HG03039 (cell line): Measurements from ENCODE around the gene GAPVD1.
"Not testable (repeated sequence)": the region's sequence is repeated elsewhere in the genome, so short reads cannot be mapped to it uniquely, and the experiment has no call there.

Source experiments
- ATAC-seq: cut with Tn5 transposase; IDR thresholded peaks from one replicate; pipeline ENCODE4 v1.9.1; 2021; ENCODE audit warnings: mild to moderate bottlenecking, moderate library complexity; ENCODE audit not compliant: unreplicated experiment

GAPVD1 gene, protein sequence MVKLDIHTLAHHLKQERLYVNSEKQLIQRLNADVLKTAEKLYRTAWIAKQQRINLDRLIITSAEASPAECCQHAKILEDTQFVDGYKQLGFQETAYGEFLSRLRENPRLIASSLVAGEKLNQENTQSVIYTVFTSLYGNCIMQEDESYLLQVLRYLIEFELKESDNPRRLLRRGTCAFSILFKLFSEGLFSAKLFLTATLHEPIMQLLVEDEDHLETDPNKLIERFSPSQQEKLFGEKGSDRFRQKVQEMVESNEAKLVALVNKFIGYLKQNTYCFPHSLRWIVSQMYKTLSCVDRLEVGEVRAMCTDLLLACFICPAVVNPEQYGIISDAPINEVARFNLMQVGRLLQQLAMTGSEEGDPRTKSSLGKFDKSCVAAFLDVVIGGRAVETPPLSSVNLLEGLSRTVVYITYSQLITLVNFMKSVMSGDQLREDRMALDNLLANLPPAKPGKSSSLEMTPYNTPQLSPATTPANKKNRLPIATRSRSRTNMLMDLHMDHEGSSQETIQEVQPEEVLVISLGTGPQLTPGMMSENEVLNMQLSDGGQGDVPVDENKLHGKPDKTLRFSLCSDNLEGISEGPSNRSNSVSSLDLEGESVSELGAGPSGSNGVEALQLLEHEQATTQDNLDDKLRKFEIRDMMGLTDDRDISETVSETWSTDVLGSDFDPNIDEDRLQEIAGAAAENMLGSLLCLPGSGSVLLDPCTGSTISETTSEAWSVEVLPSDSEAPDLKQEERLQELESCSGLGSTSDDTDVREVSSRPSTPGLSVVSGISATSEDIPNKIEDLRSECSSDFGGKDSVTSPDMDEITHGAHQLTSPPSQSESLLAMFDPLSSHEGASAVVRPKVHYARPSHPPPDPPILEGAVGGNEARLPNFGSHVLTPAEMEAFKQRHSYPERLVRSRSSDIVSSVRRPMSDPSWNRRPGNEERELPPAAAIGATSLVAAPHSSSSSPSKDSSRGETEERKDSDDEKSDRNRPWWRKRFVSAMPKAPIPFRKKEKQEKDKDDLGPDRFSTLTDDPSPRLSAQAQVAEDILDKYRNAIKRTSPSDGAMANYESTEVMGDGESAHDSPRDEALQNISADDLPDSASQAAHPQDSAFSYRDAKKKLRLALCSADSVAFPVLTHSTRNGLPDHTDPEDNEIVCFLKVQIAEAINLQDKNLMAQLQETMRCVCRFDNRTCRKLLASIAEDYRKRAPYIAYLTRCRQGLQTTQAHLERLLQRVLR (N-terminal part only)

DNA sequence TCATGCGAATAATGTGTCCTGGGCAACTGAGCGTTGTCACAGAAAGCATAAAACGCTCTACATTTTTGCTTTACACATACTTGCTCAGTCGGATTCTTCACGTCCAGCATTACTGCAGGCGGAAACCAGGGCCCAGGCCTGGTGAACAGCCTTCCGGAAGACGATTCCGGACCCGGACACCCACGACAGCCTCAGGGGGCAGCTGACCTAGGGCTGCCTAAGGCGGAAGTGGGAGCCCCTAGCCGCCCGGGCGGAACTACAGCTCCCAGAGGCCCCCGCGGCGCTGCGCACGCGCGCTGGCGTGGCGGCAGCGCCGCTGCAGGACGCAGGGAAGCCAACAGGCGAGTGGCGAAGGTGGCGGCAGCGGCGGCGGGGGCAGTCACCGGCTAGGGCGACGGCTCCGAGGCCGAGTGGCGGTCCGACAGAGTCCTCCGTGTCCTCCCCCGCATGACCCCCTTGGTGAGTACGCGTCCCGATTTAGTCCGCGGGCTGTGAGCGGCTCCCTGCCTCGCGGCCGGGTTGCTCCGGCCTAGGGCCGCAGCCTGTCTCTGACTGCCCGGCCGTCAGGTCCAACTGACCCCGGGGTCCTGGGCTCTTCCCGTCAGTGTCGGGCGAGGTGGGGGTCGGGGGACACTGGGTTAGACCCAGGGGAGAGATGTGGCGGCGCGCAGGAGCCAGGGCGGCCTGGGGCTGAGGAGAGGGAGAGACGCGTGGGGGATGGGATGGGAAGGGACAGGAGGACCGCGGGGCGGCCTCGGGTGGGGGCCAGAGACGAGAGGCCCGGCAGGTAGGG is at the start of gene GAPVD1:
Gene GAPVD1 (plus strand): TSS at position 326 of the 793 bp plus-strand sequence. CDS start 37,096 bp downstream, outside the sequence.
- peak; percentile 93 for ATAC-seq

DNA sequence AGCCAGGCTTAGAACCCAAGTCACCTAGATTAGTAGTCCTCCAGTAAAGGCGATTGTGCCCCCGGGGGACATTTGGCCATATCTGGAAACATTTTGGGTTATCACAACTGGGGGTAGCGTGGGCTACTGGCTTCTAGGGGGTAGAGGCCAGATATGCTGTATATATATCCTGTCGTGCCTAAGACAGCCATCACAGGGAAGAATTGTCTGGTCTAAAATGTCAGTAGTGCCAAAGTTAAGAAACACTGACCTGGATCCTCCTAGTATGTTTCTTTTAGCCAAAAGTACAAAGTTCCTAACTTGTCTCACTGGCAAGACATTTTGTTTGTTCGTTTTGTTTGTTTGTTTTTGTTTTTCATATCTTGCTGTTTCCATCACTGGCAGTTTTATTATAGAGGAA is 47.4 kb upstream of the GAPVD1 start:
- no peak for ATAC-seq

DNA sequence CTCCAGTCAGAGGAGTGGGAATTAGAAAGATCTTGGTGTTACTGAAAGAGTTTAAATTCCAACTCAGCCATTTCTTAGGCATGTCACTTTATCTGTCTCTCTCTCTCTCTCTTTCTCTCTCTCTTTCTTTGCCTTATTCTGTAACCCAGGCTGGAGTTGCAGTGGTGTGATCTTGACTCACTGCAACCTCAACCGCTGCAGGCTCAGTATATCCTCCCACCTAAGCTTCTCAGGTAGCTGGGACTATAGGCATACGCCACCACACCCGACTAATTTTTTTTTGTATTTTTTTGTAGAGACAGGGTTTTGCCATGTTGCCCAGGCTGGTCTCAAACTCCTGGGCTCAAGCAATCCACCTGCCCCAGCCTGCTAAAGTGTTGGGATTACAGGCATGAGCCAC is 43.0 kb upstream of the GAPVD1 start:
- no peak for ATAC-seq

DNA sequence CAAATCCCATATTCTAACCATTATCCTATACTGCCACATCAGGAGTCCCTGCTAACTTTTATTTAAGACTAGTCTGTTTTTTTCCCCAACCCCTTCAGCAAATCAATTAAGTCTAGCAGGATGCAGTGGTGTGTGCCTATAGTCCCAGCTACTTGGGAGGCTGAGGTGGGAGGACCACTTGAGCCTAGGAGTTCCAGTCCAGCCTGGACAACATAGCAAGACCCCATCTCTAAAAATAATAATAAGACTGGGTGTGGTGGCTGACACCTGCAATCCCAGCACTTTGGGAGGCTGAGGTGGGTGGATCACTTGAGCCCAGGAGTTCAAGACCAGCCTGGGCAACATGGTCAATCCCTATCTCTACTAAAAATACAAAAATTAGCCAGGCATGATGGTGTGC is 36.8 kb upstream of the GAPVD1 start:
- ATAC-seq = not testable (repeated sequence)

DNA sequence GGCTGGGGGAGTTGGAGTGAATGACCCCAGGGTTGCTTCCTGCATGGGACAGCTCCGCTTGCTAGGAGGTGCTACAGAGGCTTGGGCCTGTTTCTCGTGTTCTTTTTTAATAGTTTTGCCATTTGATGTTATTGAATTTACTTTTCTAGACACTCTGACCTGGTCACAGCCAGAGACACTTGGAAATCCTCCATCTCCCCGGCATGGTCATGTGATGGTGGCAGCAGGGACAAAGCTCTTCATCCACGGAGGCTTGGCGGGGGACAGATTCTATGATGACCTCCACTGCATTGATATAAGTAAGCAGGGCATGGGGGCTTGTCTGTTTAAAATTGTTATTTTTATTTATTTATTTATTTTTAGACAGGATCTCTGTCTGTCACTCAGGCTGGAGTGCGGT is 33.9 kb upstream of the GAPVD1 start:
- ATAC-seq = no peak

DNA sequence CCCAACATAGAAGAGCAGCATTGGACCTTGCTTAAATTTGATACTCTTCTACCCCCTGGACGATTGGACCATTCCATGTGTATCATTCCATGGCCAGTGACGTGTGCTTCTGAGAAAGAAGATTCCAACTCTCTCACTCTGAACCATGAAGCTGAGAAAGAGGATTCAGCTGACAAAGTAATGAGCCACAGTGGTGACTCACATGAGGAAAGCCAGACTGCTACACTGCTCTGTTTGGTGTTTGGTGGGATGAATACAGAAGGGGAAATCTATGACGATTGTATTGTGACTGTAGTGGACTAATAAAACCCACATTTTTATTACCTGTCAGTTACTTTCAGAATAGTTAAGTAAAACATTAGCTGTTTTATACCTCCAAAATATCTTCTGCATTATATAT is 27.9 kb upstream of the GAPVD1 start:
- ATAC-seq = no peak

DNA sequence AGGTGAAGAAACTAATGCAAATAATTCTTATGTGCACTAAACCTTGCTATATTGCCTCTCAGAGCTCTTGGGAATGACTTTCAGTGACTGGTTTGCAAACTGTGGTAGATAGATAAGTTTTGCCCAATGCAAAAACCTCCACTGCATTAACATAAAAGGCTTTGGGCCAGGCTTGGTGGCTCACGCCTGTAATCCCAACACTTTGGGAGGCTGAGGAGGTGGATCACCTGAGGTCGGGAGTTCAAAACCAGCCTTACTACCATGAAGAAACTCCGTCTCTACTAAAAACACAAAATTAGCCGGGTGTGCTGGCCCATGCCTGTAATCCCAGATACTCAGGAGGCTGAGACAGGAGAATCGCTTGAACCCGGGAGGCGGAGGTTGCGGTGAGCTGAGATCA is 27.5 kb upstream of the GAPVD1 start:
- ATAC-seq = not testable (repeated sequence)

DNA sequence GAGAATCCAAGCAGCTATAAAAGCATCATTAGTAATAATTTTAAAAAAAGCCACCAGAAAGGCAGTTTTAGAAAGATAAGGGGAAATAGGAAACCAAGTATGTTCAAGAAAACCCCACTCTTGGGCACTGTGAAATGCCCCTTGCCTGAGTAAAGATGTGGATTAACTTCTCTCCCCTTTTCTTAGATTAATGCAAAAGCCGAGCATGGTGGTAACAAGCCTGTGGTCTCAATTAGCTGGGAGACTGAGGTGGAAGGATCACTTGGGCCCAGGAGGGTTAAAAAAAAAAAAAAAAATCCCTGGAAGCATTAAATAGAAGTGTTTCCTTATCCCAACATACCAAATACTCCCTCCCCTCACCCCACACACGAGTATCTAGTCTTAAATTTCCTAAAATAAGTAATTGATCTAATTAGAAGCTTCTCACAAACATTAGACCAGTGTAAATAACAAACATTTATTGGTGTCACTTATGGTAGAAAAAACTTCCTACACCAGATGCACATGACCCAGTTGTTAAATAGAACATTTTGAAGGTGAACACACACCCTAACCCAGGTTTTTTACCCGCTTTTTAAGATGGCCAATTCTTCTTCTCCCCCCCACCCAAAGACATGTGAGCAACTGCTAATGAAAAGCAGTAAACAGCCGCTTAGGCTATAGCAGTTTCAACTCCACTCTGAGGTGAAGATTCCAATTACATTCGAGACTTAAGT is 25.7 kb upstream of the GAPVD1 start:
- ATAC-seq = no peak

DNA sequence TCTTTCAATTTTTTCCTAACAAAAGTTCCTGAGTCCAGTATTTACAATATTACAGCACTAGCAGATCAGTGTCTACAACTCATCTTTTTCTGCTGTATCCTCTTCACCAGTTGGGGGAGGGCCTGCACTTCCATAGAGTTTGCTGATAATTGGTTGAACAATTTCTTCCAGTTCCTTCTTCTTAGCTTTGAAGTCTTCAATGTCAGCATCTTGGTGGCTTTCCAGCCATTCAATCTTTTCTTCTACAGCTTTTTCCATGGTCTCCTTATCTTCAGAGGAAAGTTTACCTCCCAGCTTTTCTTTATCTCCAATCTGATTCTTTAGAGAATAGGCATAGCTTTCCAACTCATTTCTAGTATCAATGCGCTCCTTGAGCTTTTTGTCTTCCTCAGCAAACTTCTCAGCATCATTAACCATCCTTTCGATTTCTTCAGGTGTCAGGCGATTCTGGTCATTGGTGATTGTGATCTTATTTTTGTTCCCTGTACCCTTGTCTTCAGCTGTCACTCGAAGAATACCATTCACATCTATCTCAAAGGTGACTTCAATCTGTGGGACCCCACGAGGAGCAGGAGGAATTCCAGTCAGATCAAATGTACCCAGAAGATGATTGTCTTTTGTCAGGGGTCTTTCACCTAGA is 25.0 kb upstream of the GAPVD1 start:
- not testable (repeated sequence) for ATAC-seq

DNA sequence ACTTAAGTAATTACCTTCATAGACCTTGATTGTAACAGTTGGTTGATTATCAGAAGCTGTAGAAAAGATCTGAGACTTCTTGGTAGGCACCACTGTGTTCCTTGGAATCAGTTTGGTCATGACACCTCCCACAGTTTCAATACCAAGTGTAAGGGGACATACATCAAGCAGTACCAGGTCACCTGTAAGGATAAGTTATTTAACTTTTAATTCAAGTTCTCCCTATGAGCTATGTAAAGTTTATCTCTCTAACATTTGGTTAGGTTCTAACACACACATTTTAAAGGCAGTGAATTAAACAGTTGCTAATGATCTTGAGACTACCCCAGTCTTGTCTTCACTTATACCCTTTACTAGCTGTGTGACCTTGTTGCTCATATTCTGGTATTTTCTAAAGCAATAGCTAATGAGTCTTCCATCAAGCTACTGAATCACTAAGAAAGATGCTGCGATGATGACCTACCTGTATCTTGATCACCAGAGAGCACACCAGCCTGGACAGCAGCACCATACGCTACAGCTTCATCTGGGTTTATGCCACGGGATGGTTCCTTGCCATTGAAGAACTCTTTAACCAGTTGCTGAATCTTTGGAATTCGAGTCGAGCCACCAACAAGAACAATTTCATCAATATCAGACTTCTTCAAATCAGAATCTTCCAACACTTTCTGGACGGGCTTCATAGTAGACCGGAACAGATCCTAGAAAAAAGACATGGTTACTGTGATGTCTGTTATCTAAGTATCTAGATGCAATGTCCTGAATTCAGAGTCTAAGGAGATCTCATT is 23.3 kb upstream of the GAPVD1 start:
- no peak for ATAC-seq

DNA sequence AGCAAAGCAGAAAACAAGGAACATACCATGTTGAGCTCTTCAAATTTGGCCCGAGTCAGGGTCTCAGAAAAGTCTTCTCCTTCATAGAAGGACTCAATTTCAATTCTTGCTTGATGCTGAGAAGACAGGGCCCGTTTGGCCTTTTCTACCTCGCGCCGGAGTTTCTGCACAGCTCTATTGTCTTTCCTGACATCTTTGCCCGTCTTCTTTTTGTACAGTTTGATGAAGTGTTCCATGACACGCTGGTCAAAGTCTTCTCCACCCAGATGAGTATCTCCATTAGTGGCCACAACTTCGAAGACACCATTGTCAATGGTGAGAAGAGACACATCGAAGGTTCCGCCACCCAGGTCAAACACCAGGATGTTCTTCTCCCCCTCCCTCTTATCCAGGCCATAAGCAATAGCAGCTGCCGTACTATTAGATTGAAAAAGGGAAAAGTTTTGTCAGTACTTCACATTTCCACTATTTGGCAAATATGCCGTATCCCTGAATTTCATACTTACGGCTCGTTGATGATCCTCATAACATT is 22.6 kb upstream of the GAPVD1 start:
- ATAC-seq = no peak

DNA sequence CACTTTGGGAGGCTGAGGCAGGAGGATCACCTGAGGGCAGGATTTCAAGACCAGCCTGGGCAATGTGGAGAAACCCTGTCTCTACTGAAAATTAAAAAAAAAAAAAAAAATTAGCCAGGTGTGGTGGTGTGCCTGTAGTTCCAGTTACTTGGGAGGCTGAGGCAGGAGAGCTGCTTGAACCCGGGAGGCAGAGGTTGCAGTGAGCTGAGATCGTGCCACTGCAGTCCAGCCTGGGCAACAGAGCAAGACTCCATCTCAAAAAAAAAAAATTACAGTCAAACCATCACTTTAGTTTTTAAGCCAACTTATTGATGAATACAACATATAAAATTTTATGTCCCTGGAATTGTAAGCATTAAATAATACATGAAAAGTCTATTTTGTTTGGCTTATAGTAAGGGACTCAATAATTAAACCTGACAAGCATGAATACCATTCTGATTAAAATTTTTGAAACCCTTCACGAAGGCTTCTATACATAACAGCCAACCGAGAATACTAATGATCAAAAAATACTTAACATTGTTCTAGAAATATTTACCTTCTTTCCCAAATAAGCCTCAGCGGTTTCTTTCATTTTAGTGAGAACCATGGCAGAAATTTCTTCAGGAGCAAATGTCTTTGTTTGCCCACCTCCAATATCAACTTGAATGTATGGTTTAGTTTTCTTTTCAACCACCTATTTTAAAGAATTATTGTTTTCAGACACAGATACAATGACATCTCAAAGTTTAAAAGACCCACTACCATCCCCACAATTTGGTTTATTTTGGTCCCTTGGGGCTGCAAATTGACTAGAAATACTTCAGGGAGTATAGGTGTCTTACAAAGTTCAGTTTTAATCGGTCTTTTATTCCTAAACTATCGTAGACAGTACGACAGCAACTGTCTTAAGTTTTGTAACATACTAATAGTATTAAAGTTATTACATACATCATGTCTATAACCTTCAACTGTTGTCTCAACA is 21.7 kb upstream of the GAPVD1 start:
- no peak for ATAC-seq

DNA sequence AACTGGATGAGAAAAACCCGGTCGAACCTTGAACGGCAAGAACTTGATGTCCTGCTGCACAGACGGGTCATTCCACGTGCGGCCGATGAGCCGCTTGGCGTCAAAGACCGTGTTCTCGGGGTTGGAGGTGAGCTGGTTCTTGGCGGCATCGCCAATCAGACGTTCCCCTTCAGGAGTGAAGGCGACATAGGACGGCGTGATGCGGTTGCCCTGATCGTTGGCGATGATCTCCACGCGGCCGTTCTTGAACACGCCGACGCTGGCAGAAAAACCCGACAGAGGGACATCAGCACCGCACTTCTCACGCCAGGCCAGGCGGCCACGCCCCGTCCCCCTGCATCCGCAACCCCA is 21.0 kb upstream of the GAPVD1 start:
- ATAC-seq = no peak

DNA sequence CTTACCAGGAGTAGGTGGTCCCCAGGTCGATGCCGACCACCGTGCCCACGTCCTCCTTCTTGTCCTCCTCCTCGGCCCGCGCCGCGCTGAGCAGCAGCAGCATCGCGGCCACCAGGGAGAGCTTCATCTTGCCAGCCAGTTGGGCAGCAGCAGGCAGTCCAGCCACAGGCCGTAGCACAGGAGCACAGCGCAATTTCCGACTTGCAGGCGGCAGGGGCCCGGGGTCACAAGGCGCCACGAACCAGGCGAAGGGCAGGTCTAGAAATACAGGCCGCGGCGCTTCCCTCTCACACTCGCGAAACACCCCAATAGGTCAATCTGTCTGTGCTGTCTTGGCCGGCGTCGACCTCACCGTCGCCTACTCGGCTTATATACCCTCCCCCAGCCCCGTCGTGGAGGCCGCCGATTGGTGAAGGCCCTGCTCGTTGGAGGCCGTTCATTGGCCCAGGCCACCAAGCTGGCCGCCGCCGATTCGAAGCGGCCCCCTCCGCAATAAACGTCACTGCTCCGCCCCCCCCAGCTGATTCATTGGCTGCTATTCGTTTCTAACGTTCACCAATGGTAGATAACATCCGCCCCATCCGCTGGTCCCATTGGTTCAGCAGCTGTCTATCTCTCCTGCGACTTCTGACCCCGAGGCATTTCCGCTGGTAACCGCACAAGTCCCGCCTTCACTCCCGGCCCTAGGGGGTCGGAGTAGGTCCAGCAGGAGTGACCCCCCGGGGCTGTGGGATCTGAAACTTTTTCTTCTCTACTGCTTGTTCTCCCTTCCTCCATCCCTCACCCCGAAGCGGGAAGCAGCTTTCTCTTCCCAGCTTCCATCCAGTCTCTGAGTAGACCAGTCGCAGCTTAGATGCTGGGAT is 20.4 kb upstream of the GAPVD1 start, which contains the start of gene HSPA5:
Gene HSPA5 (minus strand): TSS at position 344 of the 863 bp plus-strand sequence. CDS start 217 bp downstream, at position 127.
- ATAC-seq = peak; percentile 90

DNA sequence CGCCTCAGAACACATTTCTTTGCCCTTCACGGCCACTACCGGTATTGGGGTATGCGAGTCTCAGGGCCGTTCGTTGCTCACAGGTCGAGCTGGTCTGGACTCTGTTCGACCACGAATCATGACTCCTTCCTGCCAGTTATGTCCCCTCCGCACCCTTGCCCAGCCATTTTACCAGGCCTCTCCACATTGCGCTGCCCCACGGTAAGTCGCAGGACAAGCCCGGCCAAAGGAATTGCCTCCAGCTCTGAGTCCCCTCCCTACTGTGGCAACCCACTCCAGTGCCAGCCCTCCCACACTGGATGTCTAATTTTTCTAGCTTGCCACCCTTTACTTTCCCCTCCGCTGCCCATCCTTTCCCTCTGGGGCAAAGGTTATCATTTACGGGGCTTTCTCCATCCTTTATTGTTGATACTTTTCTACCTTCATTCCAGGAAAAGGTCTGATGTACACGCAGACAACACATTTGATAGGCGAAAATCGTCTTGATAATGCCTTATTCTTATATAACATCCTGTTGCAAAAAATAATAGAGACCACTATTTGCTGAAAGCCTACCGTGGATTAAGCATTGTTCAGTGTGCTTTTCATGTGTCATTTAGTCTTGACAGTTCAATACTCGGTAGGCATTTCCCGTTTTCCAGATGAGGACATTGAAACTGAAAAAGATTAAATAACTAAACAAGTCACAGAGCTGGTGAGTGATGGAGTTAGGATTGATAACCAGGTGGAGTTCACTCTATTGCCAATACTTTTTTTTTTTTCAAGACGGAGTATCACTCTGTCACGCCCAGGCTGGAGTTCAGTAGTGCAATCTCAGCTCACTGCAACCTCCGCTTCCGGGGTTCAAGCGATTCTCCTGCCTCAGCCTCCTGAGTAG is 19.5 kb upstream of the GAPVD1 start:
- peak; percentile 4 for ATAC-seq
